Astrocyte of the spinal cord (primary cell): ENCODE measurements around the gene PEMT.

Experiments used
- DNase-seq: peaks from one replicate; pipeline ENCODE4 v3.0.0; 2011; ENCODE audit warnings: low read depth, low spot score
- H3K4me3 ChIP-seq: 2 replicates; pipeline ENCODE4 v1.5.1; 2011; ENCODE audit warnings: low read depth, mild to moderate bottlenecking, low read length, moderate library complexity
- CTCF ChIP-seq: IDR thresholded peaks from 2 replicates; pipeline ENCODE4 v1.5.1; 2012; ENCODE audit warnings: low read depth, mild to moderate bottlenecking, low read length, inconsistent platforms
- in situ Hi-C: cut with HindIII; loops from 2 replicates; pipeline ENCODE4 v1.10.0; 2017; ENCODE audit warnings: low sequenced_read_pairs

PEMT gene

GRCh38 chr17:17613708-17614114 is 22.2 kb upstream of the PEMT start:
- H3K4me3 ChIP-seq = no peak overlapping the region
- in situ Hi-C loops = no loop called here
- peak; percentile 73 for DNase-seq
- peak; percentile 80 for TF ChIP-seq CTCF

- no peak overlapping the region for H3K4me3 ChIP-seq
- no peak for TF ChIP-seq CTCF
- in situ Hi-C loops = no loop called here
- DNase-seq = no peak
Observed at GRCh38 chr17:17612085-17613022, 20.8 kb upstream of the PEMT start.

GRCh38 chr17:17609121-17609520 is 17.6 kb upstream of the PEMT start:
- in situ Hi-C loops = no loop called here
- no peak for DNase-seq
- no peak for TF ChIP-seq CTCF
- H3K4me3 ChIP-seq = no peak overlapping the region

GRCh38 chr17:17606416-17607000 is 15.0 kb upstream of the PEMT start:
- TF ChIP-seq CTCF = no peak
- no peak for DNase-seq
- no peak overlapping the region for H3K4me3 ChIP-seq
- in situ Hi-C loops = no loop called here

GRCh38 chr17:17605729-17606088 is 14.2 kb upstream of the PEMT start:
- H3K4me3 ChIP-seq = no peak overlapping the region
- in situ Hi-C loops = no loop called here
- DNase-seq = no peak
- TF ChIP-seq CTCF = no peak

GRCh38 chr17:17605083-17605728 is 13.7 kb upstream of the PEMT start:
- DNase-seq = no peak
- in situ Hi-C loops = no loop called here
- H3K4me3 ChIP-seq = no peak overlapping the region
- TF ChIP-seq CTCF = no peak
